GM18526 (cell line): ENCODE measurements around the gene FLII.

Experiments used
- POLR2A ChIP-seq: IDR thresholded peaks from 3 replicates; pipeline ENCODE4 v1.6.1; 2011; ENCODE audit not compliant: insufficient read length; ENCODE audit errors: extremely low read depth

The FLII gene

GRCh38 chr17:18250708-18251107, 7.8 kb downstream of the FLII start:
- TF ChIP-seq POLR2A, result no peak

GRCh38 chr17:18250259-18250658, 8.3 kb downstream of the FLII start:
- TF ChIP-seq POLR2A, result no peak

GRCh38 chr17:18248811-18249210, 9.7 kb downstream of the FLII start:
- TF ChIP-seq POLR2A, result no peak

GRCh38 chr17:18248300-18248731, 10.2 kb downstream of the FLII start:
- TF ChIP-seq POLR2A, result no peak

GRCh38 chr17:18247613-18248001, 10.9 kb downstream of the FLII start:
- no peak for TF ChIP-seq POLR2A

- no peak for TF ChIP-seq POLR2A
These were observed 11.5 kb downstream of the FLII start for GRCh38 chr17:18246880-18247612.

- TF ChIP-seq POLR2A, result no peak
These were observed 12.3 kb downstream of the FLII start for GRCh38 chr17:18246109-18246725.

GRCh38 chr17:18245038-18245776, 13.3 kb downstream of the FLII start:
- no peak for TF ChIP-seq POLR2A

GRCh38 chr17:18241229-18241871, 17.2 kb downstream of the FLII start:
- TF ChIP-seq POLR2A, result no peak

GRCh38 chr17:18240449-18240848, 18.1 kb downstream of the FLII start:
- TF ChIP-seq POLR2A, result no peak

GRCh38 chr17:18238299-18238698, 20.2 kb downstream of the FLII start:
- no peak for TF ChIP-seq POLR2A

GRCh38 chr17:18237461-18237860, 21.1 kb downstream of the FLII start:
- TF ChIP-seq POLR2A, result no peak

- TF ChIP-seq POLR2A, result no peak
These were observed 22.0 kb downstream of the FLII start for GRCh38 chr17:18236494-18236893.

- TF ChIP-seq POLR2A, result no peak
These were observed 22.7 kb downstream of the FLII start for GRCh38 chr17:18235743-18236256.

- no peak for TF ChIP-seq POLR2A
These were observed 23.6 kb downstream of the FLII start for GRCh38 chr17:18234853-18235380.
